BLaER1 (cell line): ENCODE measurements around the gene SMAD7.

Experiments
- H3K27ac ChIP-seq: shearing (Covaris generic); formaldehyde crosslinking; 2 replicates; pipeline ENCODE4 v1.8.1; 2022
- H3K27me3 ChIP-seq: shearing (Covaris generic); formaldehyde crosslinking; 2 replicates; pipeline ENCODE4 v1.8.1; 2022
- H3K36me3 ChIP-seq: shearing (Covaris generic); formaldehyde crosslinking; 2 replicates; pipeline ENCODE4 v1.8.1; 2022
- H3K4me1 ChIP-seq: shearing (Covaris generic); formaldehyde crosslinking; 2 replicates; pipeline ENCODE4 v1.8.1; 2022
- H3K4me2 ChIP-seq: shearing (Covaris generic); formaldehyde crosslinking; 2 replicates; pipeline ENCODE4 v1.8.1; 2022
- H3K4me3 ChIP-seq: shearing (Covaris generic); formaldehyde crosslinking; 2 replicates; pipeline ENCODE4 v1.8.1; 2022
- H3K9ac ChIP-seq: shearing (Covaris generic); formaldehyde crosslinking; 2 replicates; pipeline ENCODE4 v1.8.1; 2022
- H3K9me3 ChIP-seq: shearing (Covaris generic); formaldehyde crosslinking; 2 replicates; pipeline ENCODE4 v1.8.1; 2022
- H4K20me1 ChIP-seq: shearing (Covaris generic); formaldehyde crosslinking; 2 replicates; pipeline ENCODE4 v1.8.1; 2022
- Cebpa-rat ChIP-seq: shearing (Covaris generic); IDR thresholded peaks from 2 replicates; pipeline ENCODE4 v1.8.1; 2022

SMAD7 gene

DNA sequence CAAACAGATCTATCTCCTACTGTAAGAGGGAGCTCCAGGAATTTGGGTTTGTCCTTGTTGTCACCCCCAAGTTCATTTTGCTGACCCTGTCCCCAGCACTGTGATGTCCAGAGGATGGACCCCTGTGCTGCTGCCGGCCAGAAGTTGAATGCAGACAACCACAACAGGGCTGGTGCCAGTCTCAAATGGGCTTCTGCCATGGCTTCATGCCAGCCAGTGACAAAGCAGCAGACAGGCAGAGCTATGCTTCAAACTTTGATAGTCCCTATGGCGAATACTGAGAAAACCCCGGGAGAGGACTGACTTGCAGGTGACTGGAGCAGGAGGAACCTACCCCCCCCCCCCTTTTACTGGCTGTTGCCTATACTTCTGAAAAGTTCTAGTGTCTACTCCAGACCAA, 3.2 kb downstream of the SMAD7 start:
- H3K27ac ChIP-seq: no peak overlapping the region
- H3K4me3 ChIP-seq: peak overlapping the region; percentile 92
- H4K20me1 ChIP-seq: peaks cover 92% of the 10 kb centered on the region
- TF ChIP-seq Cebpa-rat: no peak
- peaks cover 49% of the 10 kb centered on the region for H3K36me3 ChIP-seq
- peaks cover 48% of the 10 kb centered on the region for H3K27me3 ChIP-seq
- peak overlapping the region; percentile 86 for H3K9ac ChIP-seq
- H3K4me2 ChIP-seq: peak overlapping the region; percentile 94
- H3K4me1 ChIP-seq: peaks cover 69% of the 10 kb centered on the region
- no peaks in the 10 kb centered on the region for H3K9me3 ChIP-seq

DNA sequence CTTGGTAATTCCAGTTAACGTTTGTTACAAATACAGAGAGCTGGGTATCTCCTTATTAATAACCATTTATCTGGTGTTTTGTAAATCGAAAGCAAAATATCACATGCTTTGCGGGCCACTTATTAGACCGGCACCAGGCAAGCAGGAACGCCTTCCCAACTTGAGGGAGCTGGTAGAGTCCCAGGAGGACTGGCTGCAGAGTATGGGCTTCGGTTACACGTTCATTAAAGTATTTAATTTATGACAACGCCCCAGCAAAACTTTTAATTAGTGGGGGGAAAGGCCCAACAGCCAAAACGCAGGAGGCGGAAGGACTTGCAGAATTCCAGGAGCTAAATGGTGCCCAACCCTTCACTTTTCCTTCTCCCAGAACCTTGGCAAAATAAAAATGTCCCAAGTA, 3.7 kb downstream of the SMAD7 start:
- Histone ChIP-seq H3K36me3 (peaks cover 54% of the 10 kb centered on the region), H3K4me1 (peaks cover 74% of the 10 kb centered on the region), H4K20me1 (peaks cover 96% of the 10 kb centered on the region), H3K4me2 (peak overlapping the region; percentile 94), H3K4me3 (peak overlapping the region; percentile 92; the same call in 1 of the 2 replicates), H3K9ac (no peak overlapping the region), H3K9me3 (no peaks in the 10 kb centered on the region), H3K27ac (no peak overlapping the region), H3K27me3 (peaks cover 48% of the 10 kb centered on the region)
- TF ChIP-seq Cebpa-rat: no peak

DNA sequence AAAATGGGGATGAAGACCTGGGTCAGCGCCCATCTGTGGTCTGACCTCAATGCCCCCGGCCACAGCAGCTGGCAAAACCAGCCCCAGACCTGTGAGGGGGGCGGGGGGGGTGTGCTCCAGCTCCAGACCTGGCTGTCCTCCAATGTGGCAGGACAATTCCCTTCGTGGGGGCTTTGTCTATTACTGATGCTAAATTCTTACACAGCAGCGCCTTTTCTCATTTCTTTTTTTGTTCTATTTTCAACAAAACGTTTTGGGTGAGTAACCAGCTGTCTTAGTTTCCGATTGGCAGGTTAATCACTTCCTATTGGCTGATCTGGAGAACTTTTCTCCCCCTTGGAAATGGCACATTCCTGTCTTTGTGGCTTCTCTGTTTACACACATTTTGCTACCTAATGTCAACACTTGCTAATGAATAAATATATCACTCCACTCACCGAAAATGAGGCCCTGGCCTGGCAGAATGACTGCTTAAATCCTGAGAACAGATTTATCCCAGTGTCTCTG, 4.4 kb downstream of the SMAD7 start:
- Histone ChIP-seq H3K9me3 (no peaks in the 10 kb centered on the region), H3K9ac (peak overlapping the region; percentile 35; the same call in 1 of the 2 replicates), H3K27ac (no peak overlapping the region), H3K27me3 (peaks cover 48% of the 10 kb centered on the region), H3K4me3 (peak overlapping the region; percentile 15; the same call in 1 of the 2 replicates), H3K4me2 (peak overlapping the region; percentile 94), H3K4me1 (peaks cover 81% of the 10 kb centered on the region), H4K20me1 (peaks cover 100% of the 10 kb centered on the region), H3K36me3 (peaks cover 61% of the 10 kb centered on the region)
- no peak for TF ChIP-seq Cebpa-rat

DNA sequence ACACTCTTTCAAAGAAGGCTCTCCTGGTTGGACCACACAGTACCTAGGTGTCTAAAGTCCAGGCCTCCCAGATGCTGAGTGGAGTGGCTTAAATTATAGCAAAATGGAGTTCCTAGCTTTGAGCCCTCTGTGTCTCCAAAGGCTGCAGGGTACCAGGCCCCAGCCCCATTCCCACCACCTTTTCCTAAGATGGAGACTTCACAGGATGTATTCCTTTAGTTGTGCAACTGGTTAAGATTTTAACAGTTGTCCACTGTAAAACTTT, 4.9 kb downstream of the SMAD7 start:
- H3K4me3 ChIP-seq: no peak overlapping the region
- peak overlapping the region; percentile 94 for H3K4me2 ChIP-seq
- H3K4me1 ChIP-seq: peaks cover 86% of the 10 kb centered on the region
- H3K36me3 ChIP-seq: peaks cover 62% of the 10 kb centered on the region
- no peak for TF ChIP-seq Cebpa-rat
- H3K9ac ChIP-seq: no peak overlapping the region
- no peak overlapping the region for H3K27ac ChIP-seq
- H3K9me3 ChIP-seq: no peaks in the 10 kb centered on the region
- H4K20me1 ChIP-seq: peaks cover 100% of the 10 kb centered on the region
- peaks cover 43% of the 10 kb centered on the region for H3K27me3 ChIP-seq

DNA sequence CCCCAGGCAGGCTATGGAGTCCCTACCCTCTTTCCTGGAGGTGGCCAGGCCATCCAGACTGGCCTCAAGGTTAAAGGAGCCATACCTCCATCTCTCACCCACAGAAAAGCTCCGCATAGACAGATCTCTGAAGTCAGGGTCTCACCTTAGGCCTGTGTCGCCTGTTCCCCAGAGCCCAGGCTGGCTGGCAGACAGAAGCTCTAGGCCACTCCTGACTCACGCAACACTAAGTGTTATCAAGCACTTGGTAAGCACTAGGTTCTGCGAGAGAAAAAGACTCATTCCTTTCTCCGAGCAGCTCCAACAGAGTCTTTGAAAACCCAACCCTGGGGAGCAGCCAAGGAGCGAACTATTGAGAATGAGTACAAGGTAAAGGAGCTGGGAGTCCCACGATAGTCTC, 6.1 kb downstream of the SMAD7 start:
- Histone ChIP-seq H3K27ac (no peak overlapping the region), H3K9ac (no peak overlapping the region), H3K4me3 (no peak overlapping the region), H3K4me2 (peak overlapping the region; percentile 94), H4K20me1 (peaks cover 100% of the 10 kb centered on the region), H3K36me3 (peaks cover 62% of the 10 kb centered on the region), H3K27me3 (peaks cover 30% of the 10 kb centered on the region), H3K4me1 (peaks cover 91% of the 10 kb centered on the region), H3K9me3 (no peaks in the 10 kb centered on the region)
- TF ChIP-seq Cebpa-rat: no peak

DNA sequence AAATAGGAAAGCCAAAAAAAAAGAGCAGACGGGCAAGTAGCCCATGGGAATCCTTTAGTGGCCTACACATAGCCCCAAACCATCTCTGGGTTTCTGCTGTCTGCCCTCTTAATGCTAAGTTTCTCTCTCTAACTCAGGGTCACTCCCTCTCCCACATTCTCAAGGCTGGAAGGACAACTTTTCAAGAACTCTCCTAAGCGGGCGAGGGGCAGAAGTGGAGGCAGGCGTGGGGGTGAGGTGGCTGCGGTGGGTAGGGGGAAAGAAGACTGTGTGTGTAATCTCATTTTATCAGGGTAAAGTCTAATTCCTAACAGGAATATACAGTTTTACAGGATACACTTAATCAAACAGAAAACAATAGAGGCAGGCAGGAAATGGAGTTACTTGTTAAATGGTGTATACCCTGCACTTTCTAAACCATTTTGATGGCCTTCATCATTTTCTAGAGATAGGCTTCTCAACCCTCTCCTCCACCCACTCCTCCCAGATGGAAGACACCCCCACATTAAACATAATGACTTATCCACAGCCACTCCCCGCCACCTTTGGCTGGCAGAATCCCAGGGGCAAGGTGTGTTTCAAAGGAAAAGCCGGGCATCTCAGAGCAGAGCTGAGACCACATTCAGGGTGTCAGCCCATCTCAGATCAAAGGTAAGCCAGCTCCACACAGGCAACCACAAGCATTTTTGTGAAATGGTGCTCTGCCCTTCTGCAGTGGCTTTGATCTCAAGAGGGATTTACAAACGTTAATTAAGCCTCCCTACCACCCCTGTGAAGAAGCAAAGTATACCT, 6.8 kb downstream of the SMAD7 start:
- TF ChIP-seq Cebpa-rat: no peak
- H4K20me1 ChIP-seq: peaks cover 100% of the 10 kb centered on the region
- no peak overlapping the region for H3K27ac ChIP-seq
- H3K9ac ChIP-seq: no peak overlapping the region
- H3K36me3 ChIP-seq: peaks cover 62% of the 10 kb centered on the region
- peaks cover 23% of the 10 kb centered on the region for H3K27me3 ChIP-seq
- peaks cover 89% of the 10 kb centered on the region for H3K4me1 ChIP-seq
- H3K4me3 ChIP-seq: no peak overlapping the region
- no peaks in the 10 kb centered on the region for H3K9me3 ChIP-seq
- peak overlapping the region; percentile 94 for H3K4me2 ChIP-seq

DNA sequence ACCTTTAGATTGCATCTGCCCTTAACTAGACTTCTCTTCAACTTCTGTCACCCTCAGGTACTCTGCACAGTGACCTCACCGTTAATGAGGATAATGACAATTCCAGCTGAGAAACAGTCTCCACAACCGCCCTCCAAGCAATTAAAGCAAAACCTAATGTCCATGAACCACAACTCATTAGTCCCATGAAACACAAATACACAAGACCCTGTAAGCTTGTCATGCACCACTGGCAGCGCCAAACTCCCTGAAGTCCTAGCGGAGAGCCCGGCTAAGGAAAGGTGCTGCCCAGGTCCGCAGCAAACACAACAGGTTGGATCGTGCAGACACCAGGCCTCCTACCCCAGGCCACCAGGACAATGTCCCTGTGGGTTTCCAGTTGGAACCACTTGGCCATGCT, 7.4 kb downstream of the SMAD7 start:
- no peak for TF ChIP-seq Cebpa-rat
- Histone ChIP-seq H3K27me3 (peaks cover 20% of the 10 kb centered on the region), H3K27ac (no peak overlapping the region), H3K4me1 (peaks cover 93% of the 10 kb centered on the region), H3K9me3 (no peaks in the 10 kb centered on the region), H3K4me3 (no peak overlapping the region), H4K20me1 (peaks cover 100% of the 10 kb centered on the region), H3K4me2 (peak overlapping the region; percentile 22; the same call in 1 of the 2 replicates), H3K36me3 (peaks cover 66% of the 10 kb centered on the region), H3K9ac (no peak overlapping the region)

DNA sequence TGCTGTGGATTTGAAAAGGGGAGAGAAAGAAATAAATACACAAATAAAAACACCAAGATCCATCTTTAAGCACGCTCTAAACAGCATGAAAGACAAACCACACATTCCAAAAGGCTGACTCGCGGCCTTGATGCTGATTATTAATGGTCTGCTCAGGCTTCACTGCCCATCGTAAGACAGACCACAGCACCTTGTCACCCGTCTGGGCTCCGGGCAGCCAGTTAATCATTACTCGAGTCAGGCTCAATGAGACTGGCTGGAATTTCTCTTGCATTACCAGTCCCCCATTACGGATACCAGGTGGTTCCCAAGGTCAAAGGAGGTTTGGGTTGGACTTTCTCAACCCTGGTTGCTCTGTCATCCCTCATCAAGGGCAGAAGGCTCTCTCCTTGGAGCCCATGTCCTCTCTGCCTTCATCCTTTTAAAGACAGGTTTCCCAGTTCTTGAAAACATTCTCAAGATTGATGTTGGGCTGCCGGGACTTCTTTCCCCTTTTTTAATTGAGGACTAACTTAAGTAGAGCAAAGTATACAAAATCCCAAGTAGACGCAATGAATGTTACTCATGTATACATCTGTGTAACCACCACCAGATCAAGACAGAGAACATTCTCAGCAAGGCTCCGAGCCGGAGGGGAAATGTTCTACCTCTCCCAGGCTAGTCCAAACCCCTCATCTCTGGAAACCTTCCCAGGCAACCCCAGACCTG, 8.1 kb downstream of the SMAD7 start:
- Histone ChIP-seq H3K4me2 (peak overlapping the region; percentile 79), H3K36me3 (peaks cover 70% of the 10 kb centered on the region), H3K4me3 (no peak overlapping the region), H4K20me1 (peaks cover 100% of the 10 kb centered on the region), H3K27ac (no peak overlapping the region), H3K27me3 (peaks cover 16% of the 10 kb centered on the region), H3K9me3 (no peaks in the 10 kb centered on the region), H3K4me1 (peaks cover 93% of the 10 kb centered on the region), H3K9ac (no peak overlapping the region)
- no peak for TF ChIP-seq Cebpa-rat

DNA sequence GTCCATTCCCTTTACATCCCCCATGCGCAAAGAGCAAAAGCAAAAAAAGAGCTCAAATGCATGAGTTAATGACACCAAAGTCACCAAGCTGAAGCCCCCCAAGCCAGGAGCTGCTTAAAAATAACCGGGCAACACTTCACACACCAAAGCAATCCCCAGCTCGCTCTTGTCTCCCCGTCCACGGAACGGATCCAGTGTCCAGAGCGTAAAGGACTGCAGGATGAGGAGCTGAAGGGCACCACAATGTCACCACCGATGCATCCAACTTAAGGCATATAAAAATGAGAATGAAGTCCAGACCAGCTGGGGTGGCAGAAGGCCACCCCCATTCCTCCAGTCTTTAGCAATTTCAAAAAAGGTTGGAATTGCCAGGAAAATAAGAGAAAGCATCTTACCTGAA, 8.7 kb downstream of the SMAD7 start:
- peaks cover 69% of the 10 kb centered on the region for H3K36me3 ChIP-seq
- H3K4me2 ChIP-seq: peak overlapping the region; percentile 79
- peaks cover 10% of the 10 kb centered on the region; the same call in 1 of the 2 replicates for H3K27me3 ChIP-seq
- H3K4me3 ChIP-seq: no peak overlapping the region
- no peak overlapping the region for H3K27ac ChIP-seq
- TF ChIP-seq Cebpa-rat: no peak
- H3K9me3 ChIP-seq: no peaks in the 10 kb centered on the region
- peaks cover 100% of the 10 kb centered on the region for H4K20me1 ChIP-seq
- H3K9ac ChIP-seq: no peak overlapping the region
- peaks cover 93% of the 10 kb centered on the region for H3K4me1 ChIP-seq

DNA sequence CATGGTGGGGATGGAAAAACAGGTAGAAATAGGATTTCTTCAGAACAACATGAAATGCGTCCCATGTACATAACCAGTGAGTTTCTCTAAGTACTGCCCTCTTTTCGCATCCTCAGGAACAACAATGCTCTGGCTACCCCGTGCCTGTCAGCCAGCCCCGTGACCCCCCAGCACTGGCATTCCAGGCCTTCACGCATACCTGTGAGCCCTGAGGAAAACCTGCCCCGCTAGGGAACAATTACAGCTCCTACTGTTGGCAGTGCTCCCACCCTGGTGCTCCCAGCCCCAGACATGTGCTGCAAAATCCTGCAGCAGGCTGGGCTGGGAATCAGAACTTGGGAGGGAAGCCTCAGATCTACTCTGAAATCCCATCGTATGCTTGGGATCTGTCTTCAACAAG, 9.1 kb downstream of the SMAD7 start:
- Histone ChIP-seq H3K27ac (no peak overlapping the region), H3K9ac (peak overlapping the region; percentile 33; the same call in 1 of the 2 replicates), H3K9me3 (no peaks in the 10 kb centered on the region), H3K4me1 (peaks cover 93% of the 10 kb centered on the region), H3K4me2 (peak overlapping the region; percentile 79), H3K4me3 (no peak overlapping the region), H4K20me1 (peaks cover 100% of the 10 kb centered on the region), H3K36me3 (peaks cover 66% of the 10 kb centered on the region), H3K27me3 (peaks cover 9% of the 10 kb centered on the region; the same call in 1 of the 2 replicates)
- no peak for TF ChIP-seq Cebpa-rat
